Omental fat pad (tissue), 4 donors: ENCODE results near the gene MBP. TPM values are rescaled to one million over a fixed set of nuclear protein-coding genes. Genes with fewer than 3 reads are reported as not detected.

ENCODE experiments used
- ATAC-seq: fragments of 150-250 bp; one replicate; pipeline ENCODE4 v1.9.1; 2016; ENCODE audit warnings: mild to moderate bottlenecking, moderate library complexity; ENCODE audit not compliant: low FRiP score
- DNase-seq: peaks from one replicate; pipeline ENCODE4 v3.0.0-alpha.2; 2019; ENCODE audit warnings: low spot score
- total RNA-seq, 4 donors: library from RNA; depleted of rRNA; stranded (reverse); fragments of >200 nt; gene quantifications; one replicate each; pipeline ENCODE4 v1.1.0, GENCODE V29; 2016
- TF ChIP-seq, protein P1 (sequence below), 3 donors: fragments of 450-650 bp; IDR thresholded peaks; one replicate each; pipeline ENCODE4 v1.5.1; 2016 to 2017; ENCODE audit warnings: antibody characterized with exemption in 3 of 3, mild to moderate bottlenecking in 3 of 3, moderate library complexity in 2 of 3

The MBP gene
- total RNA-seq, 4 donors from 2014 or later: 27.4 to 50.9 (median 36.0) TPM

DNA sequence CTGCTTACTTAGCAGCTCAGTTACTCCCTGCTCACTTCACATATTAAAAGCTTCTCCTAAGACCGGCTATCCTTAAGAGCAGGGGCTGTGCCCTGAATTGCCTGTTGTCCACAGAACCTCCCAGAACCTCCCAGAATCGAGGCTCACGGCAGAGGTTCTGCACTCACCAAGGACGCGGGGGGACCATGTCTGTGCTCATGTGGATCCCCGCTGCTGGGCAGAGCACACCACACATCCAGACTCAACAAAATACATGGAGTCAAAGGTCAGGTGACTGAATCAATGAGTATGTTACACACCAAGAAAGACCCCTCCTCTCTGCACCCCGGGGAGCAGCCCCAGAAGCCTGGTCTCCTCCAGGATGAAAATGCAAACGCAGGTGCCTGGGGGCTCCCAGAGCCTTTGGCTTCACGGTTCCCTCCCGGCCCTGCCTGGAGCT lies 149.0 kb downstream of the MBP start:
- TF ChIP-seq, protein P1, sequence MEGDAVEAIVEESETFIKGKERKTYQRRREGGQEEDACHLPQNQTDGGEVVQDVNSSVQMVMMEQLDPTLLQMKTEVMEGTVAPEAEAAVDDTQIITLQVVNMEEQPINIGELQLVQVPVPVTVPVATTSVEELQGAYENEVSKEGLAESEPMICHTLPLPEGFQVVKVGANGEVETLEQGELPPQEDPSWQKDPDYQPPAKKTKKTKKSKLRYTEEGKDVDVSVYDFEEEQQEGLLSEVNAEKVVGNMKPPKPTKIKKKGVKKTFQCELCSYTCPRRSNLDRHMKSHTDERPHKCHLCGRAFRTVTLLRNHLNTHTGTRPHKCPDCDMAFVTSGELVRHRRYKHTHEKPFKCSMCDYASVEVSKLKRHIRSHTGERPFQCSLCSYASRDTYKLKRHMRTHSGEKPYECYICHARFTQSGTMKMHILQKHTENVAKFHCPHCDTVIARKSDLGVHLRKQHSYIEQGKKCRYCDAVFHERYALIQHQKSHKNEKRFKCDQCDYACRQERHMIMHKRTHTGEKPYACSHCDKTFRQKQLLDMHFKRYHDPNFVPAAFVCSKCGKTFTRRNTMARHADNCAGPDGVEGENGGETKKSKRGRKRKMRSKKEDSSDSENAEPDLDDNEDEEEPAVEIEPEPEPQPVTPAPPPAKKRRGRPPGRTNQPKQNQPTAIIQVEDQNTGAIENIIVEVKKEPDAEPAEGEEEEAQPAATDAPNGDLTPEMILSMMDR (IDR thresholded peaks at IDR 0.05): no peak
- no peak for DNase-seq
- ATAC-seq: no peak

DNA sequence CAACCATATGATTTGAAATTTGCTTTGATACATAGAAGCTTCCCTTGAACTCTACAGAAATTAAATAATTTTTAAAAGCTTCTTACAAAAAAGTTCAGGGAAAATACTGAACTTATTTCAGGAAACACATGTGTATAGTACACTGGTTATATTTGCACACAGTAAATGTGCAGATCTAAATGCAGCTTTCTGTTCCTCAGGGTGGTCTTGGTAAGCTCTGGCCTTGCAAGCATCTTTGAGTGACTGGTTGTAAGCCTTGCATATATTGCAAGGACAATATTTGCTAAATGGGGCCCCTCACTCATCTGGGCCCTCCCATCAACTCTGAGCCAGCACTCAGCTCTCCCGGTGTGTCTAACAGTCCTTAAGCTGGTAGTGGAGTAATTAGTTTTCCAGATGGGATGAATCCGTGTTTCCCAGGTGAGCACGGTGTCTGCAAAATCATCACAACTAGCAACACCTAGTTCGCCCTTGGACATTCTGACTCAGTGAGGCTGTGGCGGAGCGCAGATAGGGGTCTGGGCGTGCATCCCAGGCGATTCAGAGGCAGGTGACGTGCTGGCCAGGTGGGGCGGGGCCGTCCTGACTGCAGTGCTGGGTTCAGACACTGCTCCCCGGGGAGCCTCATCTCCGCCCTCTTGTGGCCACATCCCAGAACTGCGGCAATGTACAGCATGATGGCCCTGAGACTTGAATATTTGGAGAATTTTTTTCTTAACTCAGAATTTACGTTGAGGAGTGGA lies 149.6 kb downstream of the MBP start:
- DNase-seq (peak; percentile 89), ATAC-seq (peak; percentile 91)
- TF ChIP-seq, protein P1 (IDR thresholded peaks at IDR 0.05): peak in 2 of 3 donors; percentile 72

DNA sequence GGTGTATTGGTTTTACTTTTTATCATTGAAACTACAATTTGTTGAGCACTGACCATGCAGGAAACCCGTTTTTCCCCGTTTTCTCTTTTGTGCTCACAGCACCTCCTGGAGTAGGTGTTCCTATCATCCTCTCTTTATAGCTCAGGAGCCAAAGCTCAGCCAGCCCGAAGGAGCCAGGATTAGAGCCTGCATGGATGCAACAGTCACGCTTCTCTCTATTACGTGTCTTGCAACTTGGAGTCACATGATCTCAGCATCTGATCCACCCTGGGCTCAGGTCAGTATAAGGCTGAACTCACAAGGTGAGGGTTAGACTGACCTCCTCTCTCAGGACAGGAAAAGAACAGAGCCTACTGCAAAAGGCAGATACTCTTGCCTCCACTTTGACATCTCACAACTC lies 150.5 kb downstream of the MBP start:
- TF ChIP-seq, protein P1 (IDR thresholded peaks at IDR 0.05): no peak
- no peak for DNase-seq
- no peak for ATAC-seq

DNA sequence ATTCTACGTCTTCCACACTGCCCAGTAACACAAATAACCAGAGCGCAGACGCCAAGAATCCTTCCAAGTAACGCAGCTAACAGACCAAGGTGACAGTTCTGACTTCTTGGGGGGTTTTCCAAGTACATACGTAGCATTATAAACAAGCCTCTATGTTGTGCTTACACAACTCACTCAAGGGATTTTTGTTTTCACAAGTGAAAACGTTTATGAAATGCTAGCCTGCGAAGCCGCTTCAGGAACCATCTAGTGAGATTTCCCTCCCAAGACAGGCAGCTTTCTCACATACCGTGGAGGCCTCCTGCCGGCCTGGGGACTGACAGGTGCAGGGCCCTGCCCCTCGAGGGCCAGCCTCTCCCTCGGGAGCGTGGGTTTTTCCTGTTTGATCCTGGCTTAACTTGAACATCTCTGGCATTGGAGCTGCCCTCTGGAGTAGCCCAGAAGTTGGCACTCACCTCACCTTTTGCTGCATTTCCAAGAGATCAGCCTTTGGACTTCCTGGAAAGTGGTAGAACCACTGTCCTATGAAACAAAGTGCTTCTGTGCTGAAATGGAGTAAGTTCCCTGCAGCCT lies 151.1 kb downstream of the MBP start:
- TF ChIP-seq, protein P1 (IDR thresholded peaks at IDR 0.05): no peak
- DNase-seq: no peak
- ATAC-seq: no peak

DNA sequence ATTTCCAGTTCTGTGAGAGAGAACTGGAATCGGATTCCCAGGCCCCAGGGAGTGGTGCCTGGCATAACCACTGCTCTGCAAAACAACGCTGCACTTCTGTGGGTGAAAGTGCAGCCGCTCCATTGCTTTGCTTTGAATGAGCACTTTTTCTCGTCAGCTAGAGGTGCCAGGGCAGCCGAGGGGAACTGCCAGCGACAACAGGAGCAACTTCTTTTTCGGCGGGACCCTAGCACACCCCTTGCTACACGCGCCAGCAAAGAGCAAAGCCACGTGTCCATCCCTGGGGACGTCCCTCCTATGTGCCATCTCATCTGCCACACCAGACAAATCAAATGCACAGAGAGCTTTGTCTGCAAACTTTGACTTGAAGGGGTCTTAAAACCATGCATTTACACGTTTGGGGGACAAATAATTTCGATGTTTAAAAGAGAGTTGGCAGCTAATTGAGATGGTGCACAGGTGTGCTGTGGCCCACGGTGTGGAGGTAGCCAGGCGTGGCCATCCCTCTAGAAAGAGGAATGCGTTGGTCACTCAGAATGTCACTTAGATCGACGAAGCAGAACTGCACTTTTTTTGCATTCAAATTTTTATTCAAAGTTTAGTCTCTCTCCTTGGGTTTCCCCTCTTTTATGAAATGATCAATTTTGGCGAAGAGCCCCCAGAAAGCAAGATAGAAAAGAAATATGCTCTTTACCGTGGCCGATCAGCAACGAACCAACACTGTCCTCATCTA lies 151.8 kb downstream of the MBP start:
- TF ChIP-seq, protein P1 (IDR thresholded peaks at IDR 0.05): no peak
- no peak for DNase-seq
- no peak for ATAC-seq

DNA sequence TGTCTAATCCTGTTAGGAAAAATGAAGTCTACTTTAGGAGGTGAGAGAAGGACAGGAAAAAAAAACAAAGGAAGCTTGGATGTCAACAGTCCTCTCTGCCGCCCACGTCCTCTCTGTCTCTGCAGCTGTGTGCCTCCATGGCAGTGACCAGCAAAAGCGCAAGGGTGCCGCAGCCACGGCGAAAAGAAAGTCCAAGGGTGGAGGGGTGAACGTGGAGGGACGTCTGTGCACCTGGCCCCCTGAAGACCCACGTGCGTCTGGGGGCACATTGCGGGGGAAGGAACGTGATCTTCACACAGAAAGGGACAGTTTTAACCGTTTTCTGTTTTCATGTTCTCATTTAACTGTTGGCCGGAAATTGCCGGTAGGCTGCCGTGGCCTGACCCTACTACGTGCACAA lies 152.7 kb downstream of the MBP start:
- DNase-seq (no peak), ATAC-seq (no peak)
- TF ChIP-seq, protein P1 (IDR thresholded peaks at IDR 0.05): no peak
